NCI-H2107 treated with DMSO at 0.1 percent for 48 hours (cell line): ENCODE measurements around the gene NRG2.

ENCODE experiments used
- DNase-seq: peaks from one replicate; lab custom pipeline; 2025; ENCODE audit not compliant: unreplicated experiment; lab: John Stamatoyannopoulos, UW

Gene NRG2

DNA sequence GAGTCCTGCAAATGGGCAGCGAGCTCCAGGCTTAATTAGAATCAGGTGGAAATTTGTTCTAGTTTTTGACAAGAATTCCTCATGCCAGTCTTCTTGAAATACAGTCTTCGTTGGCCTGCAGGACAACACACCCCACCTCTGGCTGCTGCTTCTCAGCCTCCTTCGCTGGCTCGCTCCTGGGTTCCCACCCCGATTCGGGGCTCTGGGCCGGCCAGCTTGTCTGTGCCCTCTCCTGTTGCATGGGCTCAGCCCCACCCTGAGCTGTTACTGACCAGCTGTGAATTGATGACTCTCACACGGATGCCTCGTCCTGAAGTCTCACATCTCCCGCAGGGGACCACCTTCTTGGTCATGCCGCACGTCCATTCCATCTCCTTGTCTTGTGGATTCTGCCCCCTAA, 226.5 kb downstream of the NRG2 start:
- no peak for DNase-seq

- no peak for DNase-seq
These were observed 228.3 kb downstream of the NRG2 start for GRCh38 chr5:139814704-139815280.

DNA sequence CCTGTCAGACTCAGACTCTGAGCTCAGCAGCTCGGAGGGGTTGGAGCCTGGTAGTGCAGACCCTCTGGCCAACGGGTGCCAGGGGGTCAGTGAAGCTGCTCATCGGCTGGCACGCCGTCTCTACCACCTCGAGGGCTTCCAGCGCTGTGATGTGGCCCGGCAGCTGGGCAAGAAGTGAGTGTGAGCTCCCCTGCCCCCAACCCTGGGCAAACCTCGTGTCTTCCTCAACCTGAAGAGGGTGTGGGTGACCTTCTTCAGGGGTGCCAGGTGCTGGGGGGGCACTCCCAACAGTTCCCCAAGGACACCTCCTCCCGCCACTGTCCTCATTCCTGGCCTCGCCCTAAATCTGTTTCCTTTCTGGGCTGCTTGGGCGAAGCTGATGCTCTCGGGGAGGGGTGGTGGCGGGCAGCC, 228.9 kb downstream of the NRG2 start:
- DNase-seq: no peak

DNA sequence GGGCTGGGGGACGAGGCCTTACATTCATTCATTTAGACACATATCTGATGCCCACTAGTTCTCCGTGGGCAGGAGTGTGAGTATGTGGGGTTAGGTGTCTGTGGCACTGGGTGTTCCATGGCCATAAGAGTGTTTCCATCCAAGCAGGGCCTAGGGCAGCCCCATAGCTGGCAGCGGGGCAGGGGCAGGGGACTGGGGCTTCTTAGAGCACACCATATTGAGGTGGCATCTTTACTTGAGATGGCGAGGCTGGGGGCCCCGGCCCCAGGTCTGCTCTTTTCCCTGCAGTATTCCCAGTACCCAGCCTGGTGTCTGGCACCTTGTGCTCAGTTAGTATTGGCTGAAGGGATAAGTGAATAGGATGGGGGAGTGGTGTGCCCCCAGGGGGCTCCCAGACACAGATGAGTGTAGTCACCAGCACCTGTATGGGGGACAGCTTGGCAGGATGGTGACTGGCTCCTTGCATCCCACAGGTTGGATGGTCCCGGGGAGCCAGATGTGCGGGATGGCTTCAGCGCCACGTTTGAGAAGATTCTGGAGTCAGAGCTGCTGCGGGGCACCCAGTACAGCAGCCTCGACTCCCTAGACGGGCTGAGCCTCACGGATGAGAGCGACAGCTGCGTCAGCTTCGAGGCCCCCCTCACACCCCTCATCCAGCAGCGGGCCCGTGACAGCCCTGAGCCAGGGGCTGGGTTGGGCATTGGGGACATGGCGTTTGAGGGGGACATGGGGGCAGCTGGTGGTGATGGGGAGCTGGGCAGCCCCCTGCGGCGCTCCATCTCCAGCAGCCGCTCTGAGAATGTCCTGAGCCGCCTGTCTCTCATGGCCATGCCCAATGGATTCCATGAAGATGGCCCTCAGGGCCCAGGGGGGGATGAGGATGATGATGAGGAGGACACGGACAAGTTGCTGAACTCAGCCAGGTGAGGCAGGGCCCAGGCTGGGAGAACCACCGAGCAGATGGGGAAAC, 230.0 kb downstream of the NRG2 start:
- no peak for DNase-seq

- no peak for DNase-seq
These were observed 230.8 kb downstream of the NRG2 start for GRCh38 chr5:139812323-139812722.

DNA sequence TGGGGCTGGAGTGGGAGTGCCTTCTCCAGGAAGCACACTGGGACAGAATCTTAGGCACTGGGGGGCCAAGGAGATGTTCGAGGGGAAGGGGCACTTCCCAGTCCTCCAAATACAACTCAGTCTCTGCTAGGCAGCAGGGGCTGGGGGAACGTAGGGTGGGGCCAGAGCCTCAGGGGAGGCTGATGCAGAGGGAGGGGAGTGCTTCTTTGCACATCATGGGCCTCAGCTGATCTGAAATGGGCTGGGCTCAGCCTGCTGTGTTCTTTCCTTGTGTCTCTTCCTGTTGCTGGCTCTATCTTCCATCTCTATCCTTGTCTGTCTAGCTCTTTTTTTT, 231.9 kb downstream of the NRG2 start:
- DNase-seq: no peak

- no peak for DNase-seq
These were observed 232.5 kb downstream of the NRG2 start for GRCh38 chr5:139810341-139811273.

GRCh38 chr5:139809331-139809810, 233.7 kb downstream of the NRG2 start:
- DNase-seq: no peak

- DNase-seq: no peak
These were observed 234.4 kb downstream of the NRG2 start for GRCh38 chr5:139808481-139809330.

- no peak for DNase-seq
These were observed 235.5 kb downstream of the NRG2 start for GRCh38 chr5:139807647-139808030.

GRCh38 chr5:139806726-139807646, 236.1 kb downstream of the NRG2 start:
- no peak for DNase-seq

DNA sequence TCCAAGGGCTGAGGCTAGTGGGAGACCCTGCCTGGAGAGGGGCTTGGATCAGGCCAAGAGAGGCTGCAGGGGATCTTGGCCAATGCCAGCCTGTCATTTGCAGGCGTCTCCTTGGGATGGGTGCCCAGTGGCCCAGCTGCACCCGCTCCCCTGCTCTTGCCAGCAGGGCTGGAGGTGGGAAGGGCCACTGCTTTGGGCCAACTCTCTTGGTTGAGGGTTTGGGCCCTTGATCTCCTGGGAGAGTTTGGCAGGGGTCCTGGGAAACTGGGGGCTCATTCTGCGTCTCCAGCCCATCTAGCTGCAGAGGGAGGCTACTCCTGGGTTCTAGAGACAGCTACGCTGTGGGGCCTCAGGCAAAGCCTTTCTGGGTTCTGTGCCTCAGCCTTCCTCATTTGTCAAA, 237.0 kb downstream of the NRG2 start:
- DNase-seq: no peak

- no peak for DNase-seq
These were observed 237.6 kb downstream of the NRG2 start for GRCh38 chr5:139805545-139805944.

- no peak for DNase-seq
These were observed 238.2 kb downstream of the NRG2 start for GRCh38 chr5:139804800-139805397.

DNA sequence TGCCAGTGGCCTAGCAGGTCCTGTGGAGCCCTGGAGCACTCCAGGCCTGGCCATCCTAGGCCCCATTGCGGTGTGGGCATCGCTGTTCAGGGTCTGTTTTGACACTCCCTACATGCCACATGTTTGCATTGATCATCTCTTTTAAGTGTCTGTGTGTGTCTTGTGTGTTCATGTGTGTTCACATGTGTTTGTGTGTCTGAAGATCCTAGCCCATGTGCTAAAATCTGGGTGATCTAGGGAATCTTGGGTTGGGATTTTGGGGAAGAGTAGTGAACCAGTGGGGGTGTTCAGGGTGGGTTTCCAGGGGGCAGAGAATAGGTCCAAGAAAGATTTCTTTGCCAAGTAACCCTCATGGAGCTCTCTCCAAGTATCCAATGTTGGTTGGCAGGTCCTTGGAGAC, 239.1 kb downstream of the NRG2 start:
- DNase-seq: no peak

DNA sequence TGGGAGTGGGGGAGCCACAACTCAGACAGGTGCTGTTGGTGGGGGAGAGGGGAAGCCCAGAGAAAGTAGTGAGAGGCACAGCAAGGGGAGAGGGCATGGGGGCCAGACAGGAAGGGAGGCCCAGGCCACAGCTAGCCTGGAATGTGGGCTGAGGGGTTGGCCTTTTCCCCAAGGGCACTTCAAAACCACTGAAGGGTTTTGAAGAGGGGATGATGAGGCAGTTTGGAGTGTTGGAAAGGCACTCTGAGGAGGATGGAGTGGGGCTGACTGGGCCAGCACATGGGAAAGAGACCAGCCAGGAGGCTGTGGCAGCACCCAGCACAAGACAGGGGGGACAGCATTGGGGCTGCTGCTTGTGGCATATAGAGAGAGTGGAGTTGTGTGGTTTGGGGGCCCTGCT, 243.7 kb downstream of the NRG2 start:
- no peak for DNase-seq

DNA sequence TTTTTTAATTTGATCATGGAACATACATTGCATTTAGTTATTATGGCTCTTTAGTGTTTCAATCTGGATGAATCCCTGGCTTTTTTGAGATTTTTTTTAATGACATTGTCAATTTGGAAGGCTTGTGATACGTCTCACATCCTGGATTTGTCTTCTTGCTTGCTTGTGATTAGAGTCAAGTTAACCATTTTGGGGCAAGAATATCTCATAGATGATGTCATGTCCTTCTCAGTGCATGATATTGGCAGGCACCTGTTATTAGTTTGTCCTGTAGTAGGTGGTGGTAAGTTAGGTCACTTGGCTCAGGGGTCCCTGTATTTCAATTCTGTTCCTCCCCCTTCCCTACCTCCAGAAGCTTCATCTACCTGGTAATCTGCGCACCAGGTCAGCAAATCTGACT, 244.2 kb downstream of the NRG2 start:
- DNase-seq: no peak

DNA sequence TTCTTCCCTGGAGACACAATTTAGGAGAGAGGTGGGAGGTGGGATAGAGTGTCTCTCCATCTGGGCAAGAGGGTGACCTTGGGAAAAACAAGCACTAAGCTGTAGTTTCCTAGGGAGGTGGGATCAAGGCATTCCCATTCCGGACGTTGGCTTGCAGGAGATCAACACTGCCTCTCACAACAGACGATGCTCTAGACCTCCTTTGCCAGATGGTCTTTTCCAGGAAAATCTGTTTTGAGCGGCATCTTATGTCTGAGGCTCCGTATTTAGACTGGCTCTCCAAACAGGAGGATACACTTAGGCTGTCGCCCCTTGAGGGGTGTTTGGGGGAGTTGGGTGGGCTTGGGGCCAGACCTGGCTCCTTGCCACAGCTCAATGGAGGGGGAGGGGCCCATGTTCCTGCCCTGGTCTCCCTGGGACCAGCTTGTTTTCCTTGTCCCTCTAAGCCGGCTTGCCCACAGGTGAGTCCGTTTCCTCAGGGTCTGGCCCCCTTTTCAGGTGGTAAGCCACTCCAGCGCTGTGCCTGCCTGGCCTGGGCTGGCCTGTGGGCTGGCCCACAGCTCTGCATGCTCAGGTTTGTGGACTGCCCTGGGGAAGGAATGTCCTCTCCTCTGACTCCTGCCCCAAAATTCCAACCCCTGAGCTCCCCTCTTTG, 245.1 kb downstream of the NRG2 start:
- DNase-seq: no peak

GRCh38 chr5:139797335-139797734, 245.8 kb downstream of the NRG2 start:
- DNase-seq: no peak
